GM13977 (cell line): Measurements from ENCODE around the gene CERK.

Source experiments
- DNase-seq: peaks from one replicate; pipeline ENCODE4 v3.0.0; 2012; ENCODE audit warnings: low spot score
- in situ Hi-C: fragments of 300-500 bp; cut with MboI; formaldehyde crosslinking; loops from one replicate; pipeline ENCODE4 v1.12.0; 2022; ENCODE audit warnings: low sequenced_read_pairs, low pct_unique_long_range_greater_than_20kb, mixed read lengths, inconsistent platforms; ENCODE audit not compliant: unreplicated experiment
- TF ChIP-seq, protein P1 (sequence below): IDR thresholded peaks from 2 replicates; pipeline ENCODE4 v1.5.1; 2012; ENCODE audit warnings: mild to moderate bottlenecking, control low read depth; ENCODE audit not compliant: insufficient read depth; ENCODE audit errors: extremely low read depth, missing control alignments

CERK gene

GRCh38 chr22:46744581-46744980 is 6.5 kb upstream of the CERK start:
- DNase-seq = no peak
- in situ Hi-C loops = no loop called here
- TF ChIP-seq, protein P1, sequence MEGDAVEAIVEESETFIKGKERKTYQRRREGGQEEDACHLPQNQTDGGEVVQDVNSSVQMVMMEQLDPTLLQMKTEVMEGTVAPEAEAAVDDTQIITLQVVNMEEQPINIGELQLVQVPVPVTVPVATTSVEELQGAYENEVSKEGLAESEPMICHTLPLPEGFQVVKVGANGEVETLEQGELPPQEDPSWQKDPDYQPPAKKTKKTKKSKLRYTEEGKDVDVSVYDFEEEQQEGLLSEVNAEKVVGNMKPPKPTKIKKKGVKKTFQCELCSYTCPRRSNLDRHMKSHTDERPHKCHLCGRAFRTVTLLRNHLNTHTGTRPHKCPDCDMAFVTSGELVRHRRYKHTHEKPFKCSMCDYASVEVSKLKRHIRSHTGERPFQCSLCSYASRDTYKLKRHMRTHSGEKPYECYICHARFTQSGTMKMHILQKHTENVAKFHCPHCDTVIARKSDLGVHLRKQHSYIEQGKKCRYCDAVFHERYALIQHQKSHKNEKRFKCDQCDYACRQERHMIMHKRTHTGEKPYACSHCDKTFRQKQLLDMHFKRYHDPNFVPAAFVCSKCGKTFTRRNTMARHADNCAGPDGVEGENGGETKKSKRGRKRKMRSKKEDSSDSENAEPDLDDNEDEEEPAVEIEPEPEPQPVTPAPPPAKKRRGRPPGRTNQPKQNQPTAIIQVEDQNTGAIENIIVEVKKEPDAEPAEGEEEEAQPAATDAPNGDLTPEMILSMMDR = no peak

- TF ChIP-seq, protein P1 = no peak
- DNase-seq = no peak
- in situ Hi-C loops = no loop called here
These were observed 4.6 kb upstream of the CERK start for GRCh38 chr22:46742576-46743221.

- no peak for DNase-seq
- TF ChIP-seq, protein P1 = no peak
- in situ Hi-C loops = no loop called here
These were observed 4.0 kb upstream of the CERK start for GRCh38 chr22:46741974-46742519.

DNA sequence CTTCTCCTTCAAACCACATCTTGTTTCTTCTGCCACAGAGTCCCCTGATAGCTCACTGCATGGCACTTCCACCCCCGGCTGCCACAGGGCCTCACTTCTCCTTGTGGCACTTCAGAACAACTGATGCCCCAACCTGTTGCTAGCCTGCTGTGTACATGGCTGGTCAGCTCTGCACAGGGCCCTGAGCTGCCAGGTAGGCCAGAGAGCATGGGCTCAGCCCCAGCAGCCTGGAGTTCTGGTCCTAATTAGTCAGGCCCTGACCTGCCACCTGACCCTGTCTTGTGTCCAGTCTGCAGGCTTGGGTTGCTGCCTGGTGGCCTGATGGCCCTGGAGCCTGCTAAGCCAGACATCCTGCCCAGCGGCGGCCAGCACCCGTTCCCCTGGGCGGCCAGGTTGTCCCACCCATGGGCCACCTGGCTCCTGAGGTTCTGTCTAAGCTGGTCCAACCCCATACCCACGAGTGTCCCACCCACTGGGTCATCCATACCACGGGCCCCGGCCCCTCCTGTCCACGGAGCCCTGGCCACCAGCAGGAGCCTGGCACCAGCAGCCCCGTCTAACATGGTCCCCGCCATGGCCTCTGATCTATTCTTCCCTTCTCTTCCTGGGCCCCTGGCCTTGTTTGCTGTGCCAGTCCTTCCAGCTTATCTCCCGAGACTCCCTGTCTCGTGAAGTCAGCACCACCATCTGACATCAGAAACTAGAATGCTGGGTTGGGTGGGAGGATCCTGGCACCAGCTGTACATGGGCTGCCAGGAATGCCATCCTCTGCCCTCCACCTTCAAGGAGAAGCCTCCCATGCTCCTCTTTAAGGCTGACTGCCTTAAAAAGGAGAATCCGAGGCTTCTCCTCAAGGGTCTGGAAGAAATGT is 3.1 kb upstream of the CERK start:
- TF ChIP-seq, protein P1 = no peak
- no peak for DNase-seq
- in situ Hi-C loops = no loop called here

GRCh38 chr22:46739094-46739870 is 1.2 kb upstream of the CERK start:
- TF ChIP-seq, protein P1 = peak; percentile 14
- peak; percentile 61 for DNase-seq

GRCh38 chr22:46738647-46739093 is 618 bp upstream of the CERK start:
- TF ChIP-seq, protein P1 = no peak
- no peak for DNase-seq
- in situ Hi-C loops = no loop called here

More at GRCh38 chr22:46739094-46739870, 1.2 kb upstream of the CERK start:
- in situ Hi-C loops = no loop called here
